Stimulated activated naive CD8-positive, alpha-beta T cell treated with anti-CD3 and anti-CD28 coated beads, Interleukin-15, amount 100 ng/mL, for 72 hours (primary cell): Measurements from ENCODE around the gene FAM200B.

Experiments
- ATAC-seq: fragments of 150-1000 bp; cut with Tn5 transposase; 2 replicates; pipeline ENCODE4 v1.10.0; 2021; ENCODE audit warnings: mild to moderate bottlenecking, moderate library complexity
- DNase-seq, 2 donors: peaks; one replicate each; pipeline ENCODE4 v3.0.0; 2021 to 2022
- H3K27ac Mint-ChIP-seq, 2 donors: one replicate each; pipeline ENCODE4 v1.8.0; 2022; ENCODE audit warnings: mild to moderate bottlenecking in 2 of 2, mixed read lengths in 2 of 2, moderate library complexity in 2 of 2
- H3K27me3 Mint-ChIP-seq: one replicate; pipeline ENCODE4 v1.8.0; 2022; ENCODE audit warnings: mixed read lengths
- H3K4me1 Mint-ChIP-seq: one replicate; pipeline ENCODE4 v1.8.0; 2022; ENCODE audit warnings: mild to moderate bottlenecking, mixed read lengths
- H3K4me3 Mint-ChIP-seq, 2 donors: one replicate each; pipeline ENCODE4 v1.8.0; 2022; ENCODE audit warnings: mild to moderate bottlenecking in 2 of 2, mixed read lengths in 2 of 2, moderate library complexity in 1 of 2
- H3K9me3 Mint-ChIP-seq, 2 donors: one replicate each; pipeline ENCODE4 v1.8.0; 2022; ENCODE audit warnings: mixed read lengths in 2 of 2

FAM200B gene

GRCh38 chr4:15681067-15681371, 608 bp upstream of the FAM200B start:
- peak overlapping the region; percentile 100 for H3K27ac Mint-ChIP-seq
- peak overlapping the region; percentile 93 to 95 for H3K4me3 Mint-ChIP-seq
- DNase-seq (no peak), ATAC-seq (no peak)
- H3K9me3 Mint-ChIP-seq: peaks cover 0 to 3% of the 10 kb centered on the region in 2 donors
- H3K4me1 Mint-ChIP-seq: peaks cover 48% of the 10 kb centered on the region
- H3K27me3 Mint-ChIP-seq: peaks cover 7% of the 10 kb centered on the region

GRCh38 chr4:15682242-15683142, 865 bp downstream of the FAM200B start:
- Mint-ChIP-seq H3K4me3 (peak overlapping the region; percentile 93 to 95), H3K27ac (peak overlapping the region; percentile 100), H3K27me3 (peaks cover 7% of the 10 kb centered on the region), H3K9me3 (peaks cover 0 to 3% of the 10 kb centered on the region in 2 donors), H3K4me1 (peaks cover 41% of the 10 kb centered on the region)
- ATAC-seq: no peak
- DNase-seq: no peak

GRCh38 chr4:15683143-15683495, 1.5 kb downstream of the FAM200B start:
- Mint-ChIP-seq H3K4me1 (peaks cover 38% of the 10 kb centered on the region), H3K27ac (peak overlapping the region in 1 of 2 donors; percentile 3), H3K27me3 (peaks cover 7% of the 10 kb centered on the region), H3K9me3 (peaks cover 0 to 3% of the 10 kb centered on the region in 2 donors), H3K4me3 (peak overlapping the region in 1 of 2 donors; percentile 56)
- ATAC-seq: no peak
- no peak for DNase-seq

- H3K27ac Mint-ChIP-seq: no peak overlapping the region
- H3K4me3 Mint-ChIP-seq: no peak overlapping the region
- peaks cover 32% of the 10 kb centered on the region for H3K4me1 Mint-ChIP-seq
- ATAC-seq (no peak), DNase-seq (no peak)
- peaks cover 7% of the 10 kb centered on the region for H3K27me3 Mint-ChIP-seq
- H3K9me3 Mint-ChIP-seq: peaks cover 0 to 3% of the 10 kb centered on the region in 2 donors
These were observed 2.9 kb downstream of the FAM200B start for GRCh38 chr4:15684498-15684897.

GRCh38 chr4:15688051-15688450, 6.4 kb downstream of the FAM200B start:
- Mint-ChIP-seq H3K4me1 (peaks cover 15% of the 10 kb centered on the region), H3K27ac (no peak overlapping the region), H3K27me3 (no peaks in the 10 kb centered on the region), H3K4me3 (no peak overlapping the region), H3K9me3 (peaks cover 0 to 3% of the 10 kb centered on the region in 2 donors)
- DNase-seq: no peak
- ATAC-seq: no peak

GRCh38 chr4:15689540-15689939, 7.9 kb downstream of the FAM200B start:
- peaks cover 0 to 3% of the 10 kb centered on the region in 2 donors for H3K9me3 Mint-ChIP-seq
- ATAC-seq (no peak), DNase-seq (no peak)
- H3K27ac Mint-ChIP-seq: no peak overlapping the region
- H3K4me1 Mint-ChIP-seq: peaks cover 6% of the 10 kb centered on the region
- H3K4me3 Mint-ChIP-seq: no peak overlapping the region
- H3K27me3 Mint-ChIP-seq: no peaks in the 10 kb centered on the region

GRCh38 chr4:15690020-15690809, 8.6 kb downstream of the FAM200B start:
- DNase-seq (no peak), ATAC-seq (no peak)
- H3K9me3 Mint-ChIP-seq: peaks cover 0 to 1% of the 10 kb centered on the region in 2 donors
- peaks cover 2% of the 10 kb centered on the region for H3K4me1 Mint-ChIP-seq
- H3K4me3 Mint-ChIP-seq: no peak overlapping the region
- no peak overlapping the region for H3K27ac Mint-ChIP-seq
- no peaks in the 10 kb centered on the region for H3K27me3 Mint-ChIP-seq

GRCh38 chr4:15691346-15692135, 9.9 kb downstream of the FAM200B start:
- Mint-ChIP-seq H3K27ac (no peak overlapping the region), H3K9me3 (no peaks in the 10 kb centered on the region), H3K4me1 (no peaks in the 10 kb centered on the region), H3K4me3 (no peak overlapping the region), H3K27me3 (no peaks in the 10 kb centered on the region)
- DNase-seq: no peak
- ATAC-seq: no peak

GRCh38 chr4:15692602-15693001, 11.0 kb downstream of the FAM200B start:
- Mint-ChIP-seq H3K9me3 (no peaks in the 10 kb centered on the region), H3K4me3 (no peak overlapping the region), H3K27ac (no peak overlapping the region), H3K27me3 (no peaks in the 10 kb centered on the region), H3K4me1 (no peaks in the 10 kb centered on the region)
- no peak for DNase-seq
- ATAC-seq: no peak

GRCh38 chr4:15694431-15694830, 12.8 kb downstream of the FAM200B start:
- Mint-ChIP-seq H3K4me3 (no peak overlapping the region), H3K27ac (no peak overlapping the region), H3K27me3 (peaks cover 15% of the 10 kb centered on the region), H3K9me3 (no peaks in the 10 kb centered on the region), H3K4me1 (no peaks in the 10 kb centered on the region)
- ATAC-seq (no peak), DNase-seq (no peak)

GRCh38 chr4:15695240-15695699, 13.6 kb downstream of the FAM200B start:
- no peak for ATAC-seq
- no peaks in the 10 kb centered on the region for H3K4me1 Mint-ChIP-seq
- H3K27me3 Mint-ChIP-seq: peaks cover 24% of the 10 kb centered on the region
- H3K4me3 Mint-ChIP-seq: no peak overlapping the region
- no peak for DNase-seq
- no peaks in the 10 kb centered on the region for H3K9me3 Mint-ChIP-seq
- peak overlapping the region in 1 of 2 donors; percentile 86 for H3K27ac Mint-ChIP-seq

- no peak overlapping the region for H3K4me3 Mint-ChIP-seq
- DNase-seq: no peak
- H3K4me1 Mint-ChIP-seq: no peaks in the 10 kb centered on the region
- ATAC-seq: no peak
- H3K9me3 Mint-ChIP-seq: no peaks in the 10 kb centered on the region
- H3K27ac Mint-ChIP-seq: no peak overlapping the region
- peaks cover 26% of the 10 kb centered on the region for H3K27me3 Mint-ChIP-seq
These were observed 14.1 kb downstream of the FAM200B start for GRCh38 chr4:15695729-15696128.

- no peak for DNase-seq
- H3K27me3 Mint-ChIP-seq: peaks cover 26% of the 10 kb centered on the region
- no peak overlapping the region for H3K4me3 Mint-ChIP-seq
- no peaks in the 10 kb centered on the region for H3K4me1 Mint-ChIP-seq
- H3K9me3 Mint-ChIP-seq: no peaks in the 10 kb centered on the region
- no peak overlapping the region for H3K27ac Mint-ChIP-seq
- no peak for ATAC-seq
These were observed 15.2 kb downstream of the FAM200B start for GRCh38 chr4:15696866-15697265.

- DNase-seq (peak; percentile 44 to 49), ATAC-seq (peak; percentile 83)
- peak within 1 kb of the TSS; percentile 91 to 93 for H3K4me3 Mint-ChIP-seq
- peaks cover 12% of the 10 kb centered on the region for H3K4me1 Mint-ChIP-seq
- peaks cover 26% of the 10 kb centered on the region for H3K27me3 Mint-ChIP-seq
- peak within 1 kb of the TSS; percentile 30 to 60 for H3K27ac Mint-ChIP-seq
- no peaks in the 10 kb centered on the region for H3K9me3 Mint-ChIP-seq
These were observed 21.3 kb downstream of the FAM200B start, which contains the start of gene BST1 for GRCh38 chr4:15702941-15703403. TSS of gene BST1 (plus strand) at chr4:15703065. CDS start at chr4:15703145, 80 bp downstream.

- peaks cover 12% of the 10 kb centered on the region for H3K4me1 Mint-ChIP-seq
These were observed 21.8 kb downstream of the FAM200B start for GRCh38 chr4:15703439-15703838.

More at GRCh38 chr4:15703439-15703838, 21.8 kb downstream of the FAM200B start:
- no peak for DNase-seq
- Mint-ChIP-seq H3K9me3 (no peaks in the 10 kb centered on the region), H3K27me3 (peaks cover 21% of the 10 kb centered on the region), H3K4me3 (peak overlapping the region; percentile 91 to 93), H3K27ac (peak overlapping the region; percentile 30 to 60)
- ATAC-seq: peak; percentile 34
